Right ventricle myocardium inferior (tissue), 1 donor: ENCODE measurements around the gene GEMIN7. TPM values are rescaled to one million over a fixed set of nuclear protein-coding genes. Genes with fewer than 3 reads are reported as not detected.
A peak's percentile ranks its signal among the peaks of the same experiment; 100 is the strongest.

Experiments used
- ATAC-seq: fragments of 200-7000 bp; cut with Tn5 transposase; one replicate; pipeline ENCODE4 v1.9.1; 2020; ENCODE audit warnings: mild to moderate bottlenecking, moderate library complexity
- DNase-seq: peaks from one replicate; pipeline ENCODE4 v3.0.0; 2021; ENCODE audit errors: missing footprints
- intact Hi-C: fragments of 100-400 bp; cut with DNase I; formaldehyde crosslinking; loops from one replicate; pipeline ENCODE4 v1.11.0; 2022
- total RNA-seq: library from RNA; stranded (reverse); fragmentation: NEBNext Ultra II Directional; extraction: Animal tissue kit (Norgen Biotek cat#: 25700); gene quantifications from one replicate; pipeline ENCODE4 v1.2.1, GENCODE V29; 2021
- donor health status: DM: no; HTN: yes; CAD: no; lungs with severe emphysema.

The GEMIN7 gene
- total RNA-seq, 1 donor from 2014 or later: 15.5 TPM

DNA sequence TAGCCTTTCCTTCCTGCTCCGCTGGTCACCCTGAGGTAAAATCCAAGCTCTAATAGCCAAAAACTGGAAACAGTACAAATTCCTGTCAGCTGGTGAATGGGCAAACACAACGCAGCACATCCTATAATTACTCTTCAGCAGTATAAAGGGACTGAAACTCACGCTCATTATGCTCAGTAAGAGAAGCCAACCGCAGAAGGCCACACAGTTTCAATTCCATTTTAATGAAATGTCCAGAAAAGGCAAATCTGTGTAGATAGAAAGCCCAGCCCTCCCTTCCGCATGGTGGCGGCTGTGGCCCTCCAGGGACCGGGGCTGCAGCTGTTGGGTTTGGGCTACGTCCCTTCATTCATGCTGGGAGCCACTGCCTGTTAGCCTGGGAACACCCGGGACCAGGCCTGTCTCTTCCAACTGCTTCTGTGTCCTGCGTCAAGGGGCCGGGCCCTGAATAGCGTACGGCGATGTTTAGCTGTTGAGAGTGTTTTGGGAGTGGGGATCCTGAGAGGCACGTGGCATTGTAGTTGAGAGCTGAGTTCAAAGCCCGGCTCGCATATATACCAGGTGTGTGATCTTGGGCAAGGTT lies 58.2 kb downstream of the GEMIN7 start:
- DNase-seq (peak; percentile 82), ATAC-seq (peak; percentile 88)
- intact Hi-C loops: no loop called here

DNA sequence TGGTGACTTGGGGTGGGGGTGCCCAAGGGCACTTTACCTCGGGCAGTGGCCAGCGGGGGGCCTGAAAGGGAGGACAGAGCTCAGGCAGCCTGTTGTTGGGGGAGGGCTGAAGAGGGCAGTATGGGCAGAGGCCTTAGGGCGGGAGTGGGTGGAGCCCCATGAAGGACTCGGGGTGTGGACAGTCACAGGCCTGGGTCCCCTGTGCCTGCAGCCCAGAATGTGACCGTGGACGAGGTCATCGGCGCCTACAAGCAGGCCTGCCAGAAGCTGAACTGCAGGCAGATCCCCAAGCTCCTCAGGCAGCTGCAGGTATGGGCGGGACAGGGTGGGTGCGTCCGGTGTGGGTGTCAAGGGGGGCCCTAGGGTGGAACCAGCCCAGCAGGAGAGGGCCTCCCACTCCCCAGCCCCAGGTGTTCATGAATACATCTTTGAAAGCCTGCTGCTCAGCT lies 59.3 kb downstream of the GEMIN7 start:
- intact Hi-C loops: no loop called here
- ATAC-seq: no peak
- no peak for DNase-seq

DNA sequence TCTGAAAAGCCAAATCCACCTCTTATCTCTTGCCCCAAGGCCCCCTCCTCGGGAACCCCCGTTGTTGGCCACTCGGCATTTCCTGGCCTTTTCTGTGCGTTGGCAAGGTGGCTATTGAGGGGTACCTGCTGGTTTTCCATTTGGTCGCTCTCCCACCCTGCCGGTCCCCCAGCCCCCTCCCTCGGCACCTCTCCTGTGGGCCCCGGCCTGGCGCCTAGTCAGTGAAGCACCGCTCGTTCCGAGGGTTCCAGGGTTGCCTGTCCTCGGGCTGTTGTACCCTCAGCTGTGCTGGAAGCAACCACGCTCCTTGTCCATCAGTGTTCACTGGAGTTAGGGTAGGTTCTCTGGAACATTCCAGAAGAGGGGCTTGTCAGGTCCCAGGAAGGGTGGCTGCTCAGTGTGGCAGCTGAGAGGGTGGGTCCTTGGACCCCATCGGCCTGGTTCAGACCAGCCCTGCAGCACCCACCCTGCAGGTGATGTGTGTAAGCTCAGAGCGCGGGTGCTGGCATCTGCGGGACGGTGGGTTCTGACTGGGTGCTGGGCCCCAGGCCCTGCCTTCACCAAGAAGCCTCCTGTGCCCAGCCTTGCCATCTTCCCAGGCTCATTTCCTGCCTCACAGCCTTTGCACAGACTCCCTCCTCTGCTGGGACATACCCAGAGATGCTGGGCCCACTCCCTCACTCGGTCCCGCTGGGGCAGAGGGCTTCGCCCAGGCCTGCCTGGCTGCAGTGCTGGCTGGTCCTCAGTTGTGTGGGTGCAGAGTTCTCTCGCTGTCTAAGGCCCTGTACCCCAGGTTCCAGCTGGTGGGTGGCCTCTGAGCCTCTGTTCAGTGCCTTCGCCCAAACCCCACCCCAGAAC lies 60.5 kb downstream of the GEMIN7 start:
- intact Hi-C loops: no loop called here
- no peak for ATAC-seq
- DNase-seq: no peak

DNA sequence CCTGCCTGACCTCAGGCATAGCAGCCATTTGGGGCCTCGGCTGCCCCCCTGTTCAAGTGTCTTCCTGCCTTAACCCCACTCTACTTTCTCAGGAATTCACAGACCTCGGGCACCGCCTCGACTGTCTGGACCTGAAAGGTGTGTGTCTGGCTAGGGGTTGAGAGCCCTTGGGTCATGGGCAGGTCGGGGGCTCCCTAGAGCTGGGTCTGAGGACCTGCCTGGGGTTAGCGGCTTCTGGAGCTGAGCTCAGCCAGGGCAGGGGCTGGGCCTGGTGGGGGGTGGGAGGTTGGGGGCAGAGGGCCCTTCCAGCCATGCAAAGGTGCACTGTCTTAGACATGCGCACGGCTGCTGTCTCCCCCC lies 61.1 kb downstream of the GEMIN7 start:
- intact Hi-C loops: no loop called here
- ATAC-seq (no peak), DNase-seq (no peak)

DNA sequence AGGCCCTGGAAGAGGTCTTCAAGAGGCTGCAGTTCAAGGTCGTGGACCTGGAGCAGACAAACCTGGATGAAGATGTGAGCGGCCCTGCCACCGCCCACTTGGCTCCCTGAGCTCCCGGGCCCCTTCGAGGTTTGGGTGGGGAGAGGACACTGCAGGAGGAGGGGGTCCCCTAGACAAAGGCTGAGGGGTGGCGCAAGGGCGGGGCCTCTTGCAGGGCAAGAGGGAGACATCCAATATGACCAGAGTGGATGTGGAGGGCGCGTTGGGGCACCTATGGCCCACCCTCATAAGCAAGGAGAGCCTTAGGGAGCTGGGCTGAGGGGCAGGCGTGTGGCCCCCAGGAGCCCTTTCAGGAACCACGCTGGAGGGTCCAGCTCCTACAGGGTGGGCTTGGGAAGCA lies 61.5 kb downstream of the GEMIN7 start:
- ATAC-seq (no peak), DNase-seq (no peak)
- intact Hi-C loops: no loop called here

Other genes with a start within 250 kb of the GEMIN7 start
- gene NECTIN2, start 233.0 kb upstream of the GEMIN7 start, total RNA-seq: 41.8 TPM
- gene TOMM40, start 188.0 kb upstream of the GEMIN7 start, total RNA-seq: 45.3 TPM
- 9.9 TPM for gene APOE, start 173.5 kb upstream of the GEMIN7 start, total RNA-seq
- gene APOC1, start 164.7 kb upstream of the GEMIN7 start, total RNA-seq: 1.4 TPM
- not detected for gene APOC4, start 137.0 kb upstream of the GEMIN7 start, total RNA-seq
- gene APOC2, start 133.2 kb upstream of the GEMIN7 start, total RNA-seq: not detected
- gene CLPTM1, start 123.9 kb upstream of the GEMIN7 start, total RNA-seq: 90.1 TPM
- gene RELB, start 77.8 kb upstream of the GEMIN7 start, total RNA-seq: 4.2 TPM
- gene CLASRP, start 40.2 kb upstream of the GEMIN7 start, total RNA-seq: 33.4 TPM
- gene ZNF296, start 2.8 kb upstream of the GEMIN7 start, total RNA-seq: 0.19 TPM
- 15.1 TPM for gene PPP1R37, start 13.9 kb downstream of the GEMIN7 start, total RNA-seq
- not detected for gene NKPD1, start 81.7 kb downstream of the GEMIN7 start, total RNA-seq
- gene TRAPPC6A, start 99.0 kb downstream of the GEMIN7 start, total RNA-seq: 14.2 TPM
- 5.2 TPM for gene BLOC1S3, start 99.5 kb downstream of the GEMIN7 start, total RNA-seq
- gene EXOC3L2, start 166.1 kb downstream of the GEMIN7 start, total RNA-seq: 0.97 TPM
- 24.8 TPM for gene MARK4, start 172.0 kb downstream of the GEMIN7 start, total RNA-seq
- 5,817 TPM for gene CKM, start 243.6 kb downstream of the GEMIN7 start, total RNA-seq